Stimulated activated CD8-positive, alpha-beta memory T cell treated with anti-CD3 and anti-CD28 coated beads, Interleukin-4, amount 100 ng/mL, for 48 hours (primary cell): ENCODE data around the gene SIGLEC15.
A peak's percentile ranks its signal among the peaks of the same experiment; 100 is the strongest.

Experiments
- DNase-seq: peaks from one replicate; pipeline ENCODE4 v3.0.0-alpha.2; 2020

SIGLEC15 gene

DNA sequence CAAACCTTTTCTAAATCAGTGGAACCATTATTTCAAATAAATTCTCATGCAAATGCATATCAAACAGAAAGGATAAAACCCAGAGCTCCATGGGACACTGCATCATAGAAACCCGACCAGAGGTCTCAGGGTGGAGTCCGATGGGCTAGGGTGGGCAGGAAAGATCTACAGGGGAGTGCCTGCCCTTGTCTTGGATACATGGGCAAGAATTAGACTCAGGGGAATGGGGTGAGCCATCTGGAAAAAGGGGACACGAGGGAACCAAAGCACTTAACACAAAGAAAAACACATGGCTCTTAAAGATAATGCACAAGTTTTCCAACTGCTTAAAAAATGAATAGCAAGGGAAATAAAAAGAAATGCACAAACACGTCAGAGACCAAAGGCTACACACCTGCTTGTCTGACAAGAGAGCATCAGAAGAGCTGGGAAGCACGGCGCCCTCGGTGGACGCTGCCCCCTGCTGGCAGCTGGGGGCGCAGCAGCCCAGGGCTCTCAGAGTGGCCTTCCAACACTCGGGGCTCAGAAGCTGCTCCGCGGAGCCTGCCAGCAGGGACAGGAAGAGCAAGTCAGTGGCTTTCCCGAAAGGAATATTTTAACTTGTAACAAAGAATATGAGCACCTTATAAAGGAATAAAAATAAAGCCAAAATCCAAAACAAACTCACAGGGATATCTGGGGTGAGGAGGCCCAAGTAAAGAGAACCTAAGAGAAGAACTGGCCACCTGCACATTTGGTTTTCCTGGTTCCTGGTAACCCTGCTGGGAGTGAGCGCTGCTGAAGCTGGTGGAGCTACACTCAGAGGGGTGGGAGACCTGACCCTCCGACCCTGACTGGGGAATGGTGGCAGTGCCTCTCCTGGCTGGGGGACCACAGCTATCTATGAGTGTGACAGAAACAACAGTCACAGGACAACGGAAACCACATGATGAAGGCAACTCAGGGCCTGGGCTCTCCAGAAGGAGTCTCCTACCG, 54.5 kb downstream of the SIGLEC15 start:
- peak; percentile 84 for DNase-seq

DNA sequence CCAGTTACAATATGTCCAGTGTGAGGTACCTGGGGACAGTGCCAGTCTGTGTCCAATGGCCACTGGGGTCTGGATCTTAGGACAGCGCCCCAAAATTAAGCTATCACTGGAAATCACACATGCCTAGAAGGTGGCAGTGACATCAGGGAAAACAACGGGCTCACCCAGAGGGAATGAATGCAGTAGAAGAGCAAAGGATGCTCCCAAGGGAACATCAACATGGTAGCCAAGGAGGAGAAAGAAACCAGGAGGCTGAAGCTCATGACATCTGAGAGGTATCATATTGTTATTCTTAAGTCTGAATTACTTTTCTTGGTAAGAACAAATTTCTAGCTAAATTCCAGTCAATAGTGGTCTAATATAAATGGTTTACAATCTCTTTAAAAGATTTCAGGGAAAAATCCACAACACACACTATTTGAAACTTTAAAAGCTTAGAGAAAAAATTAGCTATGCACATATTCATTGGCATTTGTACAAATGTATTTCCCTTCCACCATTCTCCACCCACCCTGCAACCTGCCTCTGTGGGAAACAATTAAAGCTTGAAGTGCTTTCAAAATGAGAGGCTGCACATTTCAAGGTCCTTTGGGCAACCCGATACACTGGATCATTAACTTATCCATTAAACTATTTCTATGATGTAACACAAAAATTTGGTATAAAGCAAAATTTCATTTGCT, 55.5 kb downstream of the SIGLEC15 start:
- no peak for DNase-seq

GRCh38 chr18:45887585-45887984, 62.1 kb downstream of the SIGLEC15 start:
- no peak for DNase-seq

DNA sequence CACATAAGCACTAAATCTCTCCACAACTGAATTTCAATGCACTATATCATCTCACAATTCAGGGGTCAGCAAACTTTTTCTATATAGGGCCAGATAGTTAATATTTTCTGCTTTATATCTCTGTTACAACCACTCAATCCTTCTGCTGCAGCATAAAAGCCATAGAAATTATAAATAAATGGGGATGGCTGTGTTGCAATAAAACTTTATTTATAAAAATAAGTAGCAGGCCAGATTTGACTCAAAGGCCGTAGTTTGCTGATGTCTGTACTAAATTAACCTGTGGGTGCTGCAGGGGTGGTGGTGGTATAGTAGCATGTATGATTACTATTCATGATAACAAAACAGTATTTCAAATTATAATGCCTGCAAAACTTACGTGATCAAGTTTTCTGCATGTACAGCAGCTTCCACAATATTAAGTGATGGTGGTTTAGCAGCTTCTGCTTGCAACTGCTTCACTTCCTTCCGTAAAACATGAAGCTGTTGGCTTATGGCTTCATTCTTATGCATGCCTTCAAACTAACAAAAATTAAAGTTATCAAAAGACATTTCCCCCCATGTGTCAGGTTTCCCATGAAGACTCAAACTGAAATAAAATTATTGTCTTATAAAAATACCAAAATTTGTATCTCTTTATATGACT, 64.1 kb downstream of the SIGLEC15 start:
- DNase-seq: no peak

GRCh38 chr18:45890606-45891005, 65.1 kb downstream of the SIGLEC15 start:
- DNase-seq: no peak

DNA sequence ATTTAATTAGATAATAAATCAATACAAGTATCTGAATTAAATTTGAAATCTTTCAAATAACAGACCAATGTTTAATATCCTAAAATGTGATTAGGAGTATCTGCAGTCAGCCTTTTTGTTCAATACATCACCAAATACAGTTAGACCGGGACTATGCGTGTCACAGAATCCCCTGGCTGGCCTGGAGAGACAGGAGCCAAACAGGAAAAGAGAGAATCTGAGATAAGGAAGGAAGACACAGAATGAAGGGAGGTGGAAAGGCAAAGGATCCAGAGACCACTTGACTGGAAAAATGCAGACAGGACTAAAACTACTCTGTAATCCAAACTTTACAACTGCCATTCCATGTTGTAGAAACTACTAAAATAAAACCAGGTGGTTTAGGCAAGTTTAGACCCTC, 66.3 kb downstream of the SIGLEC15 start:
- DNase-seq: no peak
